ENCODE data around the gene HOXA3. TPM values are rescaled to one million over a fixed set of nuclear protein-coding genes. Genes with fewer than 3 reads are reported as not detected.

The HOXA3 gene
- total RNA-seq, 2 donors from 2014 or later = 13.3 to 14.1 TPM

- peak; percentile 18 for DNase-seq
- Histone ChIP-seq H3K36me3 (no peaks in the 10 kb centered on the region), H3K4me3 (no peak overlapping the region), H3K27ac (no peak overlapping the region), H3K27me3 (no peaks in the 10 kb centered on the region), H3K9ac (ENCODE audit: low read depth in 2 of 2, low read length in 2 of 2) (peak overlapping the region in 1 of 2 donors; percentile 44), H3K4me1 (no peaks in the 10 kb centered on the region), H3K9me3 (no peaks in the 10 kb centered on the region)
- intact Hi-C loops (cut with DNase I) = no loop called here
- no peak for TF ChIP-seq CTCF (IDR thresholded peaks at IDR 0.05)
These were observed 25.6 kb downstream of the HOXA3 start for GRCh38 chr7:27126596-27127327.

- H3K27ac ChIP-seq = no peak overlapping the region
- no peaks in the 10 kb centered on the region for H3K9me3 ChIP-seq
- TF ChIP-seq CTCF (IDR thresholded peaks at IDR 0.05) = no peak
- no peaks in the 10 kb centered on the region for H3K27me3 ChIP-seq
- intact Hi-C loops (cut with DNase I) = no loop called here
- H3K9ac ChIP-seq (ENCODE audit: low read depth in 2 of 2, low read length in 2 of 2) = peak overlapping the region in 1 of 2 donors; percentile 87
- DNase-seq = no peak
- peaks cover 3% of the 10 kb centered on the region for H3K4me1 ChIP-seq
- H3K4me3 ChIP-seq = no peak overlapping the region
- no peaks in the 10 kb centered on the region for H3K36me3 ChIP-seq
These were observed 26.4 kb downstream of the HOXA3 start for GRCh38 chr7:27125986-27126394.

- TF ChIP-seq CTCF (IDR thresholded peaks at IDR 0.05) = no peak
- DNase-seq = peak; percentile 30
- Histone ChIP-seq H3K36me3 (no peaks in the 10 kb centered on the region), H3K9me3 (no peaks in the 10 kb centered on the region), H3K27me3 (no peaks in the 10 kb centered on the region), H3K4me1 (peaks cover 8% of the 10 kb centered on the region), H3K9ac (ENCODE audit: low read depth in 2 of 2, low read length in 2 of 2) (peak overlapping the region in 1 of 2 donors; percentile 87), H3K27ac (no peak overlapping the region), H3K4me3 (no peak overlapping the region)
- intact Hi-C loops (cut with DNase I) = no loop called here
These were observed 27.3 kb downstream of the HOXA3 start for GRCh38 chr7:27124902-27125689.

GRCh38 chr7:27124096-27124901 is 28.1 kb downstream of the HOXA3 start:
- DNase-seq = peak; percentile 37
- H3K27ac ChIP-seq = no peak overlapping the region
- H3K9ac ChIP-seq (ENCODE audit: low read depth in 2 of 2, low read length in 2 of 2) = peak overlapping the region; percentile 38 to 87
- no peaks in the 10 kb centered on the region for H3K9me3 ChIP-seq
- peaks cover 10% of the 10 kb centered on the region for H3K4me1 ChIP-seq
- intact Hi-C loops (cut with DNase I) = no loop called here
- H3K36me3 ChIP-seq = no peaks in the 10 kb centered on the region
- TF ChIP-seq CTCF (IDR thresholded peaks at IDR 0.05) = no peak
- no peaks in the 10 kb centered on the region for H3K27me3 ChIP-seq
- H3K4me3 ChIP-seq = no peak overlapping the region

- Histone ChIP-seq H3K27me3 (no peaks in the 10 kb centered on the region), H3K4me1 (peaks cover 14% of the 10 kb centered on the region), H3K9ac (ENCODE audit: low read depth in 2 of 2, low read length in 2 of 2) (peak overlapping the region; percentile 61 to 87), H3K9me3 (no peaks in the 10 kb centered on the region), H3K4me3 (peak overlapping the region; percentile 16), H3K27ac (peak overlapping the region; percentile 83), H3K36me3 (no peaks in the 10 kb centered on the region)
- peak; percentile 32 for DNase-seq
- no peak for TF ChIP-seq CTCF (IDR thresholded peaks at IDR 0.05)
- intact Hi-C loops (cut with DNase I) = no loop called here
These were observed 28.8 kb downstream of the HOXA3 start for GRCh38 chr7:27123477-27124053.

Measured in colonic mucosa (tissue), 4 donors.